Fibroblast of peridontal ligament (primary cell): ENCODE data around the gene PLA2G2D.

Experiments
- DNase-seq: peaks from one replicate; pipeline ENCODE4 v3.0.0-alpha.2; 2010; ENCODE audit errors: extremely low read depth

PLA2G2D gene

GRCh38 chr1:20086800-20087199, 32.5 kb downstream of the PLA2G2D start:
- no peak for DNase-seq

GRCh38 chr1:20083178-20083944, 36.0 kb downstream of the PLA2G2D start:
- no peak for DNase-seq

GRCh38 chr1:20082772-20083171, 36.6 kb downstream of the PLA2G2D start:
- no peak for DNase-seq

- no peak for DNase-seq
Observed at GRCh38 chr1:20081353-20081810, 38.0 kb downstream of the PLA2G2D start.

GRCh38 chr1:20080441-20081352, 38.6 kb downstream of the PLA2G2D start:
- DNase-seq, result no peak

GRCh38 chr1:20079661-20080305, 39.6 kb downstream of the PLA2G2D start:
- no peak for DNase-seq

- no peak for DNase-seq
Observed at GRCh38 chr1:20078711-20079110, 40.6 kb downstream of the PLA2G2D start.

GRCh38 chr1:20078171-20078651, 41.1 kb downstream of the PLA2G2D start:
- DNase-seq, result no peak

GRCh38 chr1:20076710-20077461, 42.5 kb downstream of the PLA2G2D start:
- DNase-seq, result no peak

- no peak for DNase-seq
Observed at GRCh38 chr1:20076223-20076622, 43.1 kb downstream of the PLA2G2D start.

GRCh38 chr1:20075345-20075744, 44.0 kb downstream of the PLA2G2D start:
- no peak for DNase-seq

GRCh38 chr1:20074725-20075171, 44.6 kb downstream of the PLA2G2D start:
- DNase-seq, result no peak

- peak; percentile 18 for DNase-seq
Observed at GRCh38 chr1:20074055-20074724, 45.1 kb downstream of the PLA2G2D start.

GRCh38 chr1:20073256-20073655, 46.1 kb downstream of the PLA2G2D start:
- DNase-seq, result no peak

- DNase-seq, result no peak
Observed at GRCh38 chr1:20072771-20073170, 46.6 kb downstream of the PLA2G2D start.

GRCh38 chr1:20071416-20071815, 47.9 kb downstream of the PLA2G2D start:
- DNase-seq, result no peak

- no peak for DNase-seq
Observed at GRCh38 chr1:20070357-20070756, 49.0 kb downstream of the PLA2G2D start.

GRCh38 chr1:20069874-20070273, 49.5 kb downstream of the PLA2G2D start, which contains the start of gene PLA2G5:
Gene PLA2G5 (plus strand): TSS chr1:20070194. CDS start chr1:20084831, 14,637 bp downstream.
- peak; percentile 54 for DNase-seq

- DNase-seq, result no peak
Observed at GRCh38 chr1:20068722-20069121, 50.6 kb downstream of the PLA2G2D start.

GRCh38 chr1:20063861-20064292, 55.5 kb downstream of the PLA2G2D start:
- peak; percentile 83 for DNase-seq
